Measurements from ENCODE around the gene UGGT2. TPM values are rescaled to one million over a fixed set of nuclear protein-coding genes. Genes with fewer than 3 reads are reported as not detected.

The UGGT2 gene
- total and polyA plus RNA-seq, 9 of the 15 experiments (the other 6 are each of a cell fraction or from before 2014, with no cell fraction given) = 3.5 to 24.5 (median 18.3) TPM

DNA sequence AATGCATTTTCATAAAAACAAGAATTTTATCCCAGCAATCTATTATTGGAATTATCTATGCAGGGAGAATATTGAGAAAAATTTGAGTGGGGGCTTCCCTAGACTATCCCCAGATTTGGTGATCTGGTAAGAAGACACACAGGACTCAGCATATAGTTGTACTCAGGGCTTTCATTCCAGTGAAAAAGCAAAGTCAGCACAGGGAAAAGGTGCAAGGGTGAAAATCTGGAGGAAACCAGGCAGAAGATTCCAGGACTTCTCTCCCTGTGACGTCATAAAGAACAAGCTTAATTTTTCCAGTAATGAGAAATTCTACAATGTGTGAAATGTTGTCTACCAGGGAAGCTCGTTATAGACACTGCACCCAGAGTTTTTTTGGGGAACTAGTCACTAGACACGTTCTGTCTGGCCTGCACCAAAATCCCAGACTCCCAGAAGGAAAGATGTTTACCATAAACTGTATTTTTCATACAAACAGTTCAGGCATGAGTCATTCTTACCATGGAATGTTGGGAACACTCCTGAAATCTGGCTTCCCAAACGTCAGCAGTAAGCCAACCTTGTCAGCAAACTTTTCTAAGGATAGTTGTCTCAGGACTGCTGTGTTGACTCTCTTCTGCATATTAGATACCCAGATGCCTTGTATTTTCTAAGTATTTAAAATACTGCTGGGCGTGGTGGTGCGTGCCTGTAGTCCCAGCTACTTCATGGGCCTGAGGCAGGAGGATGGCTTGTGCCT is 268.9 kb downstream of the UGGT2 start:
- no peaks in the 10 kb centered on the region for H4K20me1 ChIP-seq (replicated peaks; ENCODE audit: control insufficient read depth, insufficient read depth, low read length)
- CTCF ChIA-PET (ENCODE audit: low intra/inter-chr PET ratio) = no interaction called here
- TF ChIP-seq ZNF146 (CRISPR knock-in tag; IDR thresholded peaks at IDR 0.05; ENCODE audit: unreplicated experiment) = no peak
- TF ChIP-seq ZKSCAN1 (IDR thresholded peaks at IDR 0.05; ENCODE audit: low read depth, low read length) = no peak
- no peak for TF ChIP-seq RBM14 (IDR thresholded peaks at IDR 0.05; ENCODE audit: borderline replicate concordance, insufficient read depth, low read depth, low read length)
- TF ChIP-seq ZNF124 (CRISPR knock-in tag; IDR thresholded peaks at IDR 0.05) = no peak
- no peak for TF ChIP-seq L3MBTL2 (IDR thresholded peaks at IDR 0.05)
- no peak for TF ChIP-seq ERF (CRISPR knock-in tag; IDR thresholded peaks at IDR 0.05)
- TF ChIP-seq, protein P1, sequence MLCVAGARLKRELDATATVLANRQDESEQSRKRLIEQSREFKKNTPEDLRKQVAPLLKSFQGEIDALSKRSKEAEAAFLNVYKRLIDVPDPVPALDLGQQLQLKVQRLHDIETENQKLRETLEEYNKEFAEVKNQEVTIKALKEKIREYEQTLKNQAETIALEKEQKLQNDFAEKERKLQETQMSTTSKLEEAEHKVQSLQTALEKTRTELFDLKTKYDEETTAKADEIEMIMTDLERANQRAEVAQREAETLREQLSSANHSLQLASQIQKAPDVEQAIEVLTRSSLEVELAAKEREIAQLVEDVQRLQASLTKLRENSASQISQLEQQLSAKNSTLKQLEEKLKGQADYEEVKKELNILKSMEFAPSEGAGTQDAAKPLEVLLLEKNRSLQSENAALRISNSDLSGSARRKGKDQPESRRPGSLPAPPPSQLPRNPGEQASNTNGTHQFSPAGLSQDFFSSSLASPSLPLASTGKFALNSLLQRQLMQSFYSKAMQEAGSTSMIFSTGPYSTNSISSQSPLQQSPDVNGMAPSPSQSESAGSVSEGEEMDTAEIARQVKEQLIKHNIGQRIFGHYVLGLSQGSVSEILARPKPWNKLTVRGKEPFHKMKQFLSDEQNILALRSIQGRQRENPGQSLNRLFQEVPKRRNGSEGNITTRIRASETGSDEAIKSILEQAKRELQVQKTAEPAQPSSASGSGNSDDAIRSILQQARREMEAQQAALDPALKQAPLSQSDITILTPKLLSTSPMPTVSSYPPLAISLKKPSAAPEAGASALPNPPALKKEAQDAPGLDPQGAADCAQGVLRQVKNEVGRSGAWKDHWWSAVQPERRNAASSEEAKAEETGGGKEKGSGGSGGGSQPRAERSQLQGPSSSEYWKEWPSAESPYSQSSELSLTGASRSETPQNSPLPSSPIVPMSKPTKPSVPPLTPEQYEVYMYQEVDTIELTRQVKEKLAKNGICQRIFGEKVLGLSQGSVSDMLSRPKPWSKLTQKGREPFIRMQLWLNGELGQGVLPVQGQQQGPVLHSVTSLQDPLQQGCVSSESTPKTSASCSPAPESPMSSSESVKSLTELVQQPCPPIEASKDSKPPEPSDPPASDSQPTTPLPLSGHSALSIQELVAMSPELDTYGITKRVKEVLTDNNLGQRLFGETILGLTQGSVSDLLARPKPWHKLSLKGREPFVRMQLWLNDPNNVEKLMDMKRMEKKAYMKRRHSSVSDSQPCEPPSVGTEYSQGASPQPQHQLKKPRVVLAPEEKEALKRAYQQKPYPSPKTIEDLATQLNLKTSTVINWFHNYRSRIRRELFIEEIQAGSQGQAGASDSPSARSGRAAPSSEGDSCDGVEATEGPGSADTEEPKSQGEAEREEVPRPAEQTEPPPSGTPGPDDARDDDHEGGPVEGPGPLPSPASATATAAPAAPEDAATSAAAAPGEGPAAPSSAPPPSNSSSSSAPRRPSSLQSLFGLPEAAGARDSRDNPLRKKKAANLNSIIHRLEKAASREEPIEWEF (CRISPR knock-in tag; IDR thresholded peaks at IDR 0.05) = no peak
- no peak for TF ChIP-seq CAMTA2 (CRISPR knock-in tag; conservative IDR thresholded peaks at IDR 0.05)
- no peak for TF ChIP-seq HDAC6 (IDR thresholded peaks at IDR 0.05; ENCODE audit: low read depth, low read length)
- no peak for TF ChIP-seq KLF1 (tag; IDR thresholded peaks at IDR 0.05)
- TF ChIP-seq DIDO1 (tag; IDR thresholded peaks at IDR 0.05; ENCODE audit: low read depth) = no peak
- TF ChIP-seq NKRF (IDR thresholded peaks at IDR 0.05; ENCODE audit: borderline replicate concordance) = no peak
- TF ChIP-seq, protein P2, sequence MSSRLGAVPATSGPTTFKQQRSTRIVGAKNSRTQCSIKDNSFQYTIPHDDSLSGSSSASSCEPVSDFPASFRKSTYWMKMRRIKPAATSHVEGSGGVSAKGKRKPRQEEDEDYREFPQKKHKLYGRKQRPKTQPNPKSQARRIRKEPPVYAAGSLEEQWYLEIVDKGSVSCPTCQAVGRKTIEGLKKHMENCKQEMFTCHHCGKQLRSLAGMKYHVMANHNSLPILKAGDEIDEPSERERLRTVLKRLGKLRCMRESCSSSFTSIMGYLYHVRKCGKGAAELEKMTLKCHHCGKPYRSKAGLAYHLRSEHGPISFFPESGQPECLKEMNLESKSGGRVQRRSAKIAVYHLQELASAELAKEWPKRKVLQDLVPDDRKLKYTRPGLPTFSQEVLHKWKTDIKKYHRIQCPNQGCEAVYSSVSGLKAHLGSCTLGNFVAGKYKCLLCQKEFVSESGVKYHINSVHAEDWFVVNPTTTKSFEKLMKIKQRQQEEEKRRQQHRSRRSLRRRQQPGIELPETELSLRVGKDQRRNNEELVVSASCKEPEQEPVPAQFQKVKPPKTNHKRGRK (tag; IDR thresholded peaks at IDR 0.05) = no peak

More for the DNA sequence above, 268.9 kb downstream of the UGGT2 start:
- H3K27me3 ChIP-seq (ENCODE audit: control insufficient read depth in 2 of 2, insufficient read depth in 2 of 2, low read length in 2 of 2) = no peaks in the 10 kb centered on the region
- H3K9ac ChIP-seq (ENCODE audit: insufficient read depth in 1 of 2, low read depth in 2 of 2, low read length in 2 of 2) = no peak overlapping the region
- no peak for ATAC-seq
- H3K27ac ChIP-seq (ENCODE audit: extremely low read depth, low read depth, low read length) = no peak overlapping the region
- H3K9me3 ChIP-seq (replicated peaks; ENCODE audit: control insufficient read depth, insufficient read depth, low read depth, low read length) = no peaks in the 10 kb centered on the region
- H2AFZ ChIP-seq (ENCODE audit: low read depth, low read length) = no peak overlapping the region
- DNase-seq (ENCODE audit: extremely low read depth in 1 of 4, low spot score in 3 of 4) = no peak
- WGBS (ENCODE audit: insufficient coverage, low coverage, missing lambda C conversion rate) = 78% methylated on average over 4 of the region's 6 CpGs
- H3K4me2 ChIP-seq (ENCODE audit: insufficient read depth, low read length) = no peak overlapping the region
- no TSS peak for BruUV-seq (replicated peaks)
- no peak for FAIRE-seq
- in situ Hi-C loops (cut with MboI) (no loop called here), intact Hi-C loops (cut with micrococcal nuclease) (no loop called here)
- H3K4me1 ChIP-seq (replicated peaks in 1 of 2; ENCODE audit: control insufficient read depth in 2 of 2, insufficient read depth in 2 of 2, low read length in 2 of 2) = no peaks in the 10 kb centered on the region
- no peaks in the 10 kb centered on the region for H3K9me1 ChIP-seq (ENCODE audit: control insufficient read depth, insufficient read depth, low read length)
- POLR2A ChIA-PET = no interaction called here
- H3K79me2 ChIP-seq (ENCODE audit: control insufficient read depth, insufficient read depth, low read length) = no peaks in the 10 kb centered on the region
- H3K4me3 ChIP-seq = no peak overlapping the region
- H3K36me3 ChIP-seq (ENCODE audit: control insufficient read depth, insufficient read depth, low read length) = peaks cover 25% of the 10 kb centered on the region; the same call in 2 of the 3 replicates
